SKM-1 treated with dmso at 0.1 percent for 144 hours (cell line): ENCODE data around the gene EXOC4.

Source experiments
- DNase-seq: peaks from one replicate; lab custom pipeline; 2025; ENCODE audit not compliant: unreplicated experiment; lab: John Stamatoyannopoulos, UW

EXOC4 gene

GRCh38 chr7:133564484-133564883 is 311.6 kb downstream of the EXOC4 start:
- DNase-seq: no peak

- no peak for DNase-seq
Observed at GRCh38 chr7:133568544-133568943, 315.7 kb downstream of the EXOC4 start.

DNA sequence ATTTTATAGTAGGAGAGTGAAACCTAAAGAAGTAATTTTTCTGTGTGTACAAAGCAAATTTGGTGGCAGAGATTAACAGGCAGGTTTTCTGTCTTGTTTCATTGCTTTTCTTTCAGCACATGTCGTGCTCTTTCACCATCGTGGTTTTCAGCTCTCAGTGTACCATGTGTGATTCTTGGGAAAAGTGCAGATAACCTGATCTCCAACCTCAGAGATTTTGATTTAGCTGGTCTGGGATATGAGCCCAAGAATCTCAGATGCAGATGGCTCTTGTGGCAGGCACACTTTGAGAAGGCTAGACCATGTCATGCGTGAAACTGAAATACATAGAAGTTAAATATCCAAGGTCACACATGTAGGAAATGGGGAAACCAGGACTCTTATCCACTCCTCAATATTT is 317.4 kb downstream of the EXOC4 start:
- DNase-seq: no peak

GRCh38 chr7:133571076-133571475 is 318.2 kb downstream of the EXOC4 start:
- no peak for DNase-seq

DNA sequence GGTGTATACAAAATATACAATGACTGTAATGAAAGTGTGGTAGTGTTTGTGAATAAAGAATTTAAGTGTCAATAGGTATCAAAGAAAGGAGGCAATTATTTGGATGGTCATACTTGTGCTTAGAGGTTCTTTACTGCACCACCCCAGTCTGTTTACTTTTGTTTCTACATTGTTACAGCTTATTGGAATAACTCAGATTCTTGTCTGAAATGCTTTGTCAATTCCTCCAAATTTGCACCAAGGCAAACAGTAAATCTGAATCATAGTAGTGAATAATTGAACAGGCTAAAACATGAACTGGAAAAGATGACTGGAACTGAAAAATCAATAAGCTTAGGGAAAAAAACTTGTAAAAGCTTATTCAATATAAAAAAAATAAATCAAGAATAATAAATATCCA is 319.2 kb downstream of the EXOC4 start:
- no peak for DNase-seq

- no peak for DNase-seq
Observed at GRCh38 chr7:133572843-133573242, 320.0 kb downstream of the EXOC4 start.

GRCh38 chr7:133573554-133574265 is 320.8 kb downstream of the EXOC4 start:
- no peak for DNase-seq

- DNase-seq: no peak
Observed at GRCh38 chr7:133575726-133576440, 323.0 kb downstream of the EXOC4 start.

GRCh38 chr7:133576612-133577168 is 323.8 kb downstream of the EXOC4 start:
- DNase-seq: no peak

GRCh38 chr7:133582766-133583523 is 330.1 kb downstream of the EXOC4 start:
- no peak for DNase-seq

GRCh38 chr7:133583545-133584171 is 330.8 kb downstream of the EXOC4 start:
- DNase-seq: no peak

GRCh38 chr7:133584956-133585668 is 332.2 kb downstream of the EXOC4 start:
- DNase-seq: no peak

DNA sequence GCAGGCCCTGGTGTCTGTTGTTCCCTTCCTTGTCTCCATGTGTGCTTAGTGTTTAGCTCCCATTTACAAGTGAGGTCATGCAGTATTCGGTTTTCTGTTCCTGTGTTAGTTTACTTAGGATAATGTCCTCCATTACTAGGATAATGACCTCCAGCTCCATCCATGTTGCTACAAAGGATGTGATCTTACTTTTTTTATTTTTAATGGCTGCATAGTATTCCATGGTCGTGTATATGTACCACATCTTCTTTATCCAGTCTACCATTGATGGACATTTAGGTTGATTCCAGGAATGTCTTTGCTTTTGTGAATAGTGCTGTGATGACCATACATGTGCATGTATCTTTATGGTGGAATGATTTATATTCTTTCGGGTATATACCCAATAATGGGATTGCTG is 333.4 kb downstream of the EXOC4 start:
- no peak for DNase-seq

DNA sequence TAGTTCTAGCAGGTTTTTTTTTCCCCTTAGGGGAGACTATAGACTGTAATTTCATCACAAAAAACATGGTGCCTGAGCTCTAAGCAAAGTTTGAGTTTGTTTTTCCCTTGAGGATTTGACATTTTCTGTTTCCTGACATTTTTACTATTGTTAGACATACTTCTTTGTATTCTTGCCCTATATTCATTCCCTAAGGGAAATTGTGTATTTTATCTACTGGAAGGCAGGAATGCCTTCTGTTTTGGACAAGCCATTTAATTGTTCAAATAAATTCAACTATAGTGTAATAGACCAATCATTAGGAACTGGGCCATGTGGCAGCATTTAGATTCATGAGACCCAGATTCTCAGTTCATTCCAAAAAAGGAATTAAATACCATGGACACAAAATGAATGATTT is 335.0 kb downstream of the EXOC4 start:
- DNase-seq: no peak

DNA sequence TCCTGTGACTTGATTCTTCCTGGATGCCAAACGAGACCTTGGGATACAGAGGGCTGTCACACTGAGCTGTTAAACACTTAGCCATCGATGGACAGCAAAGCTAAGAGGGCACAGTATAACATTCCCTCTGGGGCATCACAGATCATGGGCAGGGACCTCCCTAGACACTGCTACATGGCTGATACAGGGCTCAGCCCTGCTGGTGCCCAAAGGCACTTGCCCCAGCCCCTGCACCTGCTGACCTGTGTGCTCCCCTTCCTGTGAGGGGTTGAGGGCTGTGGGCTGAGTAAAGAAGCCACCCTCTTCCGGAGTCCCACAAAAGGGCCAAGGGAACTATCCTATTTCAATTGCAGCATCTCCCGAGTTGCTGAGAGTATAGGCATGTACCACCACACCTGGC is 337.9 kb downstream of the EXOC4 start:
- no peak for DNase-seq

DNA sequence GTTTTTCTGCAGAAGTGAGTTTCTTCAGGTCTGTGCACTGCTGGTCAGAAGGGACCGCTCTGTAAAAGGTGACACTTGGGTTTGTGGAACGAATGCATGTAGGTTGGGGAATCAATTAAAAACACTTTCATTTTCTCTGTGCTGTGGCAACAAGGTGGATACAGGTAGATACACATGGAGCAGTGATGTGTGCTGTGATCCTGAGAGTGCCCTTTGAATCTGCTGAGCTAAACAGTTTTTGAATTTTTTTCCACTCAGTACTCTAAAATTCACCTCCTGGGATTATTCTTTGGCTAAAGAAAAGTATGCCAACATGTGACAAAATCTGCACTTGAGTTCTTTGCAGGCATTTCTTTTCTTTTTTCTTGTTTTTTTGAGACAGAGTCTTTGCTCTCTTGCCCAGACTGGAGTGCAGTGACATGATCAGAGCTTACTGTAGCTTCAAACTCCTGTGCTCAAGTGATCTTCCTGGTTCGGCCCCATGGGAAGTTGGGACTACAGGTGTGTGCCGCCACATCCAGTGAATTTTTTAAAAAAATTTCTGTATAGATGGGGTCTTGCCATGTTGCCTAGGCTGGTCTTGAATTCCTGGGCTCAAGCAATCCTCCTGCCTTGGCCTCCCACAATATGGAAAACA is 338.9 kb downstream of the EXOC4 start:
- no peak for DNase-seq

DNA sequence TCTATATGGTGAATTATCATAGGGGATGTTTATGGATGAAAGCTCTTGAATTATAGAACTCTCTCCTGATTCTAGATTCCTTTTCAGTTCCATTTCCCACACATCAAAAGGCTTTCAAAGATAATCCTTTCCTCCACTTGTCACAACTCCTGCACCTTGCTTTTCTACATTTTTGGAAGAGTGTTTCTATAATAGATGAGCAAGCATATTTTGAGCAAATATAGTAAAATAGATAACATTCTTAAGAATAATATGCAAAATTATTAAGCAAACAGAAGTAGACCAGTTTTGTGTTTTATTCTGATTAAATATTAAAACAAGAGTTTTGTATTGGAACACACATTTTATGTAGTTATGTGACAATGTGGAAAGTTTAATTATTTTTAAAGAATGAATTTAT is 340.7 kb downstream of the EXOC4 start:
- DNase-seq: no peak

- no peak for DNase-seq
Observed at GRCh38 chr7:133601617-133602016, 348.7 kb downstream of the EXOC4 start.

- DNase-seq: no peak
Observed at GRCh38 chr7:133602291-133602690, 349.4 kb downstream of the EXOC4 start.

DNA sequence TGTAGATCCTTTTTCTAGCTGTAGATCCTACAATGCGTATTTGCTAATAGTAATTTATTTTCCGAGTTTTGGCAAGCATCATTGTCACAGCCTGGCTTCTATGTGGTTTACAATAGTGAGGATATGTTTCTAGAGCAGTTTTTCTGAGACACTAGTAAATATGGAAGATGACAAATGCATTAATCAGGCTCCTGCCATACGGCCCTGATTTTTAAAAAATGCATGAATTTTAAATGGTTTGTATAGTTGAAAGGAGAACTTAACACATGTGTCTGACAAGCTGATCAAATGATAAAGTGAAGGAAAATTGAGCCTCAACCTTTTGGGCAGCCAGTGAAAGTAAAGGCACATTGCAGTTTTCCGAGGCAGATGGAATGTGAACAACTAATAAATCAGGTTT is 354.1 kb downstream of the EXOC4 start:
- no peak for DNase-seq
